ENCODE data around the gene CYBC1.

Gene CYBC1

GRCh38 chr17:82450357-82451106 lies at the start of gene CYBC1:
Gene CYBC1 (minus strand): TSS chr17:82450752. CDS start chr17:82449254, 1,498 bp downstream.
- DNase-seq, result peak; percentile 97

GRCh38 chr17:82497483-82498405 lies 47.2 kb upstream of the CYBC1 start:
- peak; percentile 80 for DNase-seq

- peak; percentile 99 for DNase-seq
These were observed 46.2 kb upstream of the CYBC1 start for GRCh38 chr17:82496529-82497434.

GRCh38 chr17:82495844-82496528 lies 45.4 kb upstream of the CYBC1 start:
- no peak for DNase-seq

DNA sequence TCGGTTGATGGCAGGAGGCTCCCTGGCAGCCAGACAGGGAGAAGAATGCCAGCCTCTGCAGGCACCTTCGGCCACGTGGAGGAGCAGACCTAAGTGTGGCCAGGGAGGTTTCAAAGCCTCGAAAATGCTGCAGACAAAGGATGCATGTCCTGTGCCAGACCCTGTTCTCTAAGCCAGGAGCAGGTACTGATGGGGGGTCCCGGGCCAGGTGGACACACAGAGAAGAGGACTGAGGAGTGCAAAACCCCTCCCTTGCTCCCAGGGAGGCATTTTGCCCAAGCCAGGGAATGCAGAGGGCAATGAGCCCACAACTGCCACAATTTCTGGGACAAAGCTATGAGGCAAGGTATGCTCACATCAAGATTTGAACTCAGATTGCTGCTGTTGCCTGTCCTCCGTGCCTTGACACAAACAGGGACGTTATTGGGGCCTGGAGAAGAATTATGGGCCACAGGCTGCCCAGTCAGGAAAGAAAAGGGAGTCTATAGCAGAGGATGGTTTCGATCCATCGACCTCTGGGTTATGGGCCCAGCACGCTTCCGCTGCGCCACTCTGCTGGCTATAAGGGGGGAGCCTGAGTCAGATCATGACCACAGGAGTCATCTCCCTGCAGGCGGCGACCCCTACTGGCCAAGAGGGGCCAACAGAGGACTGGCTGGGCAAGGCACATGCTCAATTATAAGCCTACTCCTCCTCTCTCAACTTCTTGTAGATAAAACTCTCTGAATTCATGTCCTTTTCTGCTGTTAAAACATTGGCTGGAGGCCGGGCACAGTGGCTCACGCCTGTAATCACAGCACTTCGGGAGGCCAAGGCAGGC lies 43.9 kb upstream of the CYBC1 start:
- peak; percentile 98 for DNase-seq

- no peak for DNase-seq
These were observed 42.8 kb upstream of the CYBC1 start for GRCh38 chr17:82493226-82493781.

DNA sequence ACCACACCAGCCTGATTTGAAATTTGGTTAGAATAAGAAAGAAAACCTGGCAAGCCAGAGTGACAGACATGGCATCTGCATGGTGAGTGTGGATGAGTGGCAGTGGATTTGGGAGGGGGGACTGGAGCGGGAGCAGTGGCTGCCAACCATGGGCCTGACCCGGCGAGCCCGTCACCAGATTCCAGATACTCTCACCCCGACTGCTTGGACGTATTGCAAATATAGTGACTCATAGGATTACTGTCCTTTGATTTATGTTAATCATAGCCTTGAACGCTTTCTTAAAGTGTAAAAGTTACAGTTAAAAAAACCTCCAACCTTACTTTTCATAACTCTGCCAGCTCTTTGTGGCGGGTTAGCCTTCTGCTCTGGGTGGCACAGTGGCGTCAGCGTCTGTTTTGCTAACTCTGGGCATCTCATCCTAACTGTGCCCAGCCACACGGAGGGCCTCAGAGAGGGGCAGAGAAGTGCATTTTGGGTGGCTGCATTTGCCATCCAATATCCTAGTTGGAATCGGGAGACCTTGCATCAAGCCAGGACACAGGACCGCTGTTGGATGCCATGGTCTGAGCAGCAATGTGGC lies 42.2 kb upstream of the CYBC1 start:
- no peak for DNase-seq

DNA sequence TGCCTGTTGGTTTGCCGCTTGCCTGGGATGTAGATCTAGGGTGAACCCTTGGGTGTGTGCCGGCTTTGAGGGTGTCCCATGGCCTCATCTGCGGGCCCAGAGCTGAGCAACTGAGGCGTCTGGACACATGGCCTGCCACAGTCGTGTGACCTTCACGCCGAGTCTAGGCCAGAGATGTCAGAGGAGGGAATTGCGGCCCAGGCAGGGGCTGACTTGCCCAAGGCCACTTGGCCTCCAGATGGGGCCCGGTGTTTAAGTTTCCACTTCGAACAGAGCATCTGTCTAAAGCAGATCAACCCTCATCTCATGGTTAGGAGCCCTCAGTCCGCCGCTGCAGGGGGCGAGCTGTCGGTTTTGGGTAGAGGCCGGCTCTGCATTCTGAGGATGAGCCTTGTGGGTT lies 41.0 kb upstream of the CYBC1 start:
- DNase-seq, result peak; percentile 51

GRCh38 chr17:82491196-82491530 lies 40.6 kb upstream of the CYBC1 start:
- no peak for DNase-seq

GRCh38 chr17:82490512-82491195 lies 40.1 kb upstream of the CYBC1 start:
- no peak for DNase-seq

DNA sequence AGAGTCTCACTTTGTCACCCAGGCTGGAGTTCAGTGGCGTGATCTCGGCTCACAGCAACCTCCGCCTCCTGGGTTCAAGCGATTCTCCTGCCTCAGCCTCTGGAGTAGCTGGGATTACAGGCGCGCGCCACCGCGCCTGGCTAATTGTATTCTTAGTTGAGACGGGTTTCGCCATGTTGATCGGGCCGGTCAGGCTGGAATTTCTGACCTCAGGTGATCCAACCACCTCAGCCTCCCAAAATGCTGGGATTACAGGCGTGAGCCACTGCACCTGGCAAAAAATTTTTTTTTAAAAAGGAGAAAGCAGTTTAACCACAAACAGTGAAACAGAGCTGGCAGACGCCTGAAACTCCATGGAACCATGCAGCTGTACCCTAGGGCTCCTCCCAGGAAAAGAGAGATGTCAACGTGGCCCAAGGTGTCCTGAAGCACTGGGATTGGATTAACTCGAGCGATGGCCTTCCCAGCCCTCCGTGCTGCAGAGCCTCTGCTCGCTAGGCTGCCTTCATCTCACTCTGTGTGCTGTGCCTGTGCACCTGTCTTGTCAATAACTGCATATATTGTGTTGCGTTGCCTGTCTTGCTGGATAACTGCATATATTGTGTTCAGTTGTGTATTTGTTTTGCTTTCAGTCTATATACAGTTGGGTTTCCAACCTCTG lies 39.4 kb upstream of the CYBC1 start:
- DNase-seq, result no peak

DNA sequence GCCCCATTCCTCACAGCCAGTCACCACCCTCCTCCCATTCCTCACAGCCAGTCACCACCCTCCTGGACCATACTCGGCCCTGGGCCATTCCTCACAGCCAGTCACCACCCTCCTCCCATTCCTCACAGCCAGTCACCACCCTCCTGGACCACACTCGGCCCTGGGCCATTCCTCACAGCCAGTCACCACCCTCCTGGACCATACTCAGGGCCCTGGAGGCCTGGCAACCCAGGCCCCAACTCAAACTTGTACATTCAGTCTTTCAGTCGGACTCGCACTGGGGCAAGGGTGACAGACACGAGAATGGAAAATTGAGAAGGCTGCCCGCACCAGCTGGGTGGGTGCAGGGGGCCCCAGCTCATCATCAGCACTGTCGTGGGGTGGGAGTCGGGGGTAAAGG lies 38.6 kb upstream of the CYBC1 start:
- no peak for DNase-seq

GRCh38 chr17:82487910-82488309 lies 37.4 kb upstream of the CYBC1 start:
- no peak for DNase-seq

DNA sequence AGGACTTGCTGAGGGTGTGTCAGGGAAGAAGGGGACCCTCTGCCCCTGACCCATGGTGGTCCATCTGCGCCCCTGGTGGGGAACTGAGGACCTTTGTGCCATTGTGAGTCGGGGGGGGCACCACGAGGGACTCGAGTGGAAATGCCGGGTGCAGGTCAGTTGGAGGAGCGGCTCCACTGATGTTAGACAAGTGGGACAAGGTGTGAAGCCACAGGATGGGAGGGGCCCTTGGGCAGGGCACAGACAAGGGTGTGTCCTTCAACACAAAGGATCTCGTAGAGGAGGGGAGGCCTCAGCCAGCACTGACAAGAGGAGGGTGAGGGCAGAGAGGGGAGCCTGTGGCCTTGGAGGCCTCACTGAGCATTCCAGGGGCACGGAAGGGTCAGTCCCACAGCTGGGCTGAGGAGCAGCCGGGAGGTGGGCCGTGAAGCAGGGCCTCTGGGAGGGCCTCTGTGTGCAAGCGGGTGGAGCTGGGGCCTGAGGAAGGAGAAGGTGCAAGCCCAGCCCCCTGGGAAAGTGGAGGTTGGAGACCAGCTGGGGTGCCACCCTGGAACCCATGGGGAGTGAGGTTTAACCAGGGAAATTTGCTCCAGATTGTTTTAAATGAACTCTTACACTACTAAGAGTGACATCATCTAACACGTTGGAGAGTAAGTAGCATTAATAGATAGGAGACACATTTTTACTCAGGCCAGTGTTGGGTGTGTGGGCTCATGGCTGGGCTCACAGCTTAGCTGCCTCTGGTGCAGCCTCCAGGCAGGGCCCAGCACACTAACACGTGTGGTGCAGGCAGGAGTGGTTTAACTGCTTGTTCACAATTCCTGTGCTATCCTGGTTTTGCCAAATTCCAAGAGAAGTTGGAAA lies 35.9 kb upstream of the CYBC1 start:
- DNase-seq, result peak; percentile 42

DNA sequence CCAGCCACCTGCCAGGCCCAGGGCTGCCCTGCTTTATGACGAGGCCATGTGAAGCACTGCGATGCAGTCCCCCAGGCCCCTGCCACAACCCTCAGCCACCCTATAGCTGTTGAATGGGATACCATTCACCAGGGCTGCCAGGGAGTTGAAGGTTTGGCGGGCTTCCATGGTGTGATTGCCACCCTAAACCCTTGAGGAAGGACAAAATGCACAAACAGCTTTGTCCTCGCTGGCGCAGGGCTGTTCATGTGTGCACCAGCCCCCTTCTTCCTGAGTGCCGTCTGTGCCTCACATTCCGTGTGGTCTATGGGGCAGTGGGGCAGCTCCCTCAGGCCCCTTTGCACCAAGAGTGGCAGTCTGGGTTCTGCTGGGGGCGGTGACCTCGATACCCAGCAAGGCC lies 33.3 kb upstream of the CYBC1 start:
- no peak for DNase-seq

DNA sequence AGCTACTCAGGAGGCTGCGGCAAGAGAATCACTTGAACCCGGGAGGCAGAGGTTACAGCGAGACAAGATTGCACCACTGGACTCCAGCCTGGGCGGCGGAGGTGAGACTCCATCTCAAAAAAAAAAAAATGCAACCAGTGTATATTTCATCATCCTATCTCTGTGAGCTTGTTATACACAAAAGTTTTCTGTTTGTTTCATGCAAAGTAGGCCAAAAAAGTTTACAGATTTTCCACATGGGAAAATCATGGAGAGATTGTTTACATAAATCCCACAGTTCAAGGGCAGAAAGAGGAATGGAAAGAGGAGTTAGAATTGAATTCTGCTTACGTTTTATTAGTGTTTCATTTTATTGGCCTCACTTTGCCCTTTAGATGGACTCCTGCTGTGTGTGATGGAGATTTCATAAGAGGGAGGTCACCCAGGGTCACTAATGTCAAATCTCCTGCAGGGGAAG lies 32.7 kb upstream of the CYBC1 start:
- DNase-seq, result no peak

GRCh38 chr17:82480318-82480717 lies 29.8 kb upstream of the CYBC1 start:
- no peak for DNase-seq

DNA sequence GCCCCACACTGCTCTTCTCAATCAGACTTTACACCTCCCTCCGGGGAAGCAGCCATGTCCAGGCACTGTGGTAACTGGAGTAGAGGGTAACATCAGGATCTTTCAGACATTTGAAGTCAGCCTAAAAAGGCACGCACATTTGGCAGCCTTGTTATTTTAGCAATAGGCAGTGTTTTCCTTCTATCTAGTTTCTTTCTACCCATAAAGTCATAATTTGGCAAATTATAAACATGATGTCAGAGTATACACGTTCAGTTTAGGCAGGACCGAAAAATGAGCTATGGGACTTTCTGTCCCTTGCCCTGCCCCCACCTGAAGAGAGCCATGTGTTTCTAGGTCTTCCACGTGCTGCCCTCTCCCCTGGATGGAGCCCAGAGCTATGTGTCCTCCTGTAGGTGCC lies 29.1 kb upstream of the CYBC1 start:
- DNase-seq, result no peak

DNA sequence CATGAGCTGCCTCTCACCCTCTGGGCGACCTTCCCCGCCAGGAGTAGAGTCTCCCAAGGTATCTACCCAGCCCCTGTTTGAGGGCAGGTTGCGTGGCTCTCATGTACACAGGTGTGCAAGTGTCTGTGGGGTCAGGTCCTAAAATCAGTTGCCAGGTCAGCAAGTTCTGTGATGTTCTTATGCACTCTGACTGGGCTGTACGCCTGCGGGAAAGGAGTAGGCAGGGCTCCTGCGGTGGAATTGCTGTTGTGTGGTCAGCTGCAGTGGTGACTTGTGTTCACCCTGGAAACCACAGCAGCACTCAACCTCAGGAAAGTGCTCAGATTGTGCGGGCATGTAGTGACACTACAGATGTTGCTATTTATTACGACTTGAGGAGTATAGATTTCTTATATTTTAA lies 27.4 kb upstream of the CYBC1 start:
- no peak for DNase-seq
